ENCODE results near the gene MARCHF10. TPM values are rescaled to one million over a fixed set of nuclear protein-coding genes. Genes with fewer than 3 reads are reported as not detected.

The MARCHF10 gene
- total RNA-seq (2021) (not detected in 2 replicates), Bru-seq, nascent RNA (not detected), BruChase-seq, experiment 1, labeled RNA remaining after a 2-hour chase (not detected), BruChase-seq, experiment 2, labeled RNA remaining after a 6-hour chase (not detected)
- long read RNA-seq, result 0 reads

- intact Hi-C loops (cut with micrococcal nuclease; ENCODE audit: unreplicated experiment), result no loop called here
- DNase-seq (ENCODE audit: low spot score), result no peak
These were observed at the start of gene MARCHF10 for GRCh38 chr17:62807812-62808575. TSS of gene MARCHF10 (minus strand) at chr17:62808314. CDS start at chr17:62801735, 6,579 bp downstream.

GRCh38 chr17:62857526-62857925, 49.4 kb upstream of the MARCHF10 start:
- no TSS peak for BruUV-seq (replicated peaks)
- Histone ChIP-seq H3K36me3 (ENCODE audit: insufficient read depth, low read length, poor library complexity, severe bottlenecking) (no peaks in the 10 kb centered on the region), H3K4me3 (ENCODE audit: low read depth, low read length, poor library complexity, severe bottlenecking) (no peak overlapping the region), H3K27me3 (replicated peaks; ENCODE audit: insufficient read depth, low read depth, low read length, poor library complexity) (no peaks in the 10 kb centered on the region), H3K4me1 (ENCODE audit: insufficient read depth, low read length, poor library complexity, severe bottlenecking) (no peaks in the 10 kb centered on the region), H3K9me3 (ENCODE audit: low read depth, low read length, poor library complexity, severe bottlenecking) (no peaks in the 10 kb centered on the region), H3K27ac (ENCODE audit: low read depth, low read length, poor library complexity, severe bottlenecking) (no peak overlapping the region)
- ChIA-PET CTCF (no interaction called here), POLR2A (ENCODE audit: low non-redundant PET) (no interaction called here)
- no peak for DNase-seq (ENCODE audit: low spot score)
- TF ChIP-seq EZH2 (IDR thresholded peaks at IDR 0.05; ENCODE audit: borderline replicate concordance, low read depth, low read length, poor library complexity, severe bottlenecking), result no peak
- no peak for TF ChIP-seq CTCF (conservative IDR thresholded peaks at IDR 0.05; ENCODE audit: low read depth, low read length)
- intact Hi-C loops (cut with micrococcal nuclease; ENCODE audit: unreplicated experiment), result no loop called here

More at GRCh38 chr17:62807812-62808575, at the start of gene MARCHF10:
- no peak within 1 kb of the TSS for H3K27ac ChIP-seq (ENCODE audit: low read depth, low read length, poor library complexity, severe bottlenecking)
- no peaks in the 10 kb centered on the region for H3K27me3 ChIP-seq (replicated peaks; ENCODE audit: insufficient read depth, low read depth, low read length, poor library complexity)
- no TSS peak for BruUV-seq (replicated peaks)
- H3K4me1 ChIP-seq (ENCODE audit: insufficient read depth, low read length, poor library complexity, severe bottlenecking), result no peaks in the 10 kb centered on the region
- no peaks in the 10 kb centered on the region for H3K9me3 ChIP-seq (ENCODE audit: low read depth, low read length, poor library complexity, severe bottlenecking)
- no peak for TF ChIP-seq EZH2 (IDR thresholded peaks at IDR 0.05; ENCODE audit: borderline replicate concordance, low read depth, low read length, poor library complexity, severe bottlenecking)
- no peak for TF ChIP-seq CTCF (conservative IDR thresholded peaks at IDR 0.05; ENCODE audit: low read depth, low read length)
- no peak within 1 kb of the TSS for H3K4me3 ChIP-seq (ENCODE audit: low read depth, low read length, poor library complexity, severe bottlenecking)
- ChIA-PET POLR2A (ENCODE audit: low non-redundant PET) (no interaction called here), CTCF (no interaction called here)
- no peaks in the 10 kb centered on the region for H3K36me3 ChIP-seq (ENCODE audit: insufficient read depth, low read length, poor library complexity, severe bottlenecking)

- no peaks in the 10 kb centered on the region for H3K36me3 ChIP-seq (ENCODE audit: insufficient read depth, low read length, poor library complexity, severe bottlenecking)
- H3K4me1 ChIP-seq (ENCODE audit: insufficient read depth, low read length, poor library complexity, severe bottlenecking), result no peaks in the 10 kb centered on the region
- DNase-seq (ENCODE audit: low spot score), result no peak
- H3K9me3 ChIP-seq (ENCODE audit: low read depth, low read length, poor library complexity, severe bottlenecking), result no peaks in the 10 kb centered on the region
- no peaks in the 10 kb centered on the region for H3K27me3 ChIP-seq (replicated peaks; ENCODE audit: insufficient read depth, low read depth, low read length, poor library complexity)
- H3K27ac ChIP-seq (ENCODE audit: low read depth, low read length, poor library complexity, severe bottlenecking), result no peak overlapping the region
- H3K4me3 ChIP-seq (ENCODE audit: low read depth, low read length, poor library complexity, severe bottlenecking), result no peak overlapping the region
- TF ChIP-seq EZH2 (IDR thresholded peaks at IDR 0.05; ENCODE audit: borderline replicate concordance, low read depth, low read length, poor library complexity, severe bottlenecking) (no peak), CTCF (conservative IDR thresholded peaks at IDR 0.05; ENCODE audit: low read depth, low read length) (no peak)
- ChIA-PET POLR2A (ENCODE audit: low non-redundant PET) (no interaction called here), CTCF (no interaction called here)
- intact Hi-C loops (cut with micrococcal nuclease; ENCODE audit: unreplicated experiment), result no loop called here
- BruUV-seq (replicated peaks), result no TSS peak
These were observed 48.5 kb upstream of the MARCHF10 start for GRCh38 chr17:62856594-62856993.
